ENCODE measurements around the gene PPP1R8. TPM values are rescaled to one million over a fixed set of nuclear protein-coding genes. Genes with fewer than 3 reads are reported as not detected.
"Not testable (repeated sequence)": the region's sequence is repeated elsewhere in the genome, so short reads cannot be mapped to it uniquely, and the experiment has no call there.

PPP1R8 gene
- total and polyA plus RNA-seq, 2 experiments from 2014 or later = 9.3 to 42.8 TPM

- no peak overlapping the region for H3K4me3 ChIP-seq
- TF ChIP-seq EZH2 (IDR thresholded peaks at IDR 0.05; ENCODE audit: borderline replicate concordance) = no peak
- TF ChIP-seq CTCF (IDR thresholded peaks at IDR 0.05; ENCODE audit: poor library complexity) = no peak
- TF ChIP-seq EZH2phosphoT487 (IDR thresholded peaks at IDR 0.05; ENCODE audit: low read depth, severe bottlenecking, unreplicated experiment) = no peak
- H3K4me1 ChIP-seq (ENCODE audit: insufficient read depth) = no peaks in the 10 kb centered on the region
- no peaks in the 10 kb centered on the region for H3K36me3 ChIP-seq (replicated peaks; ENCODE audit: insufficient read depth, low read depth)
- no peaks in the 10 kb centered on the region for H4K20me1 ChIP-seq (ENCODE audit: insufficient read depth, poor library complexity, severe bottlenecking)
- no peak for DNase-seq (ENCODE audit: low spot score)
- no peak overlapping the region for H2AFZ ChIP-seq
- no peaks in the 10 kb centered on the region for H3K9me2 ChIP-seq (replicated peaks; ENCODE audit: insufficient read depth)
- H3K27me3 ChIP-seq = no peaks in the 10 kb centered on the region
- no peak overlapping the region for H3K27ac ChIP-seq
- no peaks in the 10 kb centered on the region for H3K79me2 ChIP-seq
- no peaks in the 10 kb centered on the region for H3K9me3 ChIP-seq (ENCODE audit: low read depth)
- 84% methylated on average over 12 of the region's 12 CpGs for WGBS (ENCODE audit: low lambda C conversion rate, missing lambda C conversion rate)
- H3K4me2 ChIP-seq = no peak overlapping the region
Measured at GRCh38 chr1:27856561-27857343, 26.2 kb downstream of the PPP1R8 start.

GRCh38 chr1:27857552-27857951, 27.0 kb downstream of the PPP1R8 start:
- not testable (repeated sequence) for H3K27me3 ChIP-seq; H3K27ac ChIP-seq; H3K36me3 ChIP-seq (replicated peaks; ENCODE audit: insufficient read depth, low read depth); H3K4me3 ChIP-seq; H3K9me2 ChIP-seq (replicated peaks; ENCODE audit: insufficient read depth); DNase-seq (ENCODE audit: low spot score); H3K9me3 ChIP-seq (ENCODE audit: low read depth); H2AFZ ChIP-seq; H4K20me1 ChIP-seq (ENCODE audit: insufficient read depth, poor library complexity, severe bottlenecking); H3K79me2 ChIP-seq; H3K4me1 ChIP-seq (ENCODE audit: insufficient read depth); H3K4me2 ChIP-seq
- WGBS (ENCODE audit: low lambda C conversion rate, missing lambda C conversion rate) = 90% methylated on average over 11 of the region's 11 CpGs

GRCh38 chr1:27858072-27858948, 27.7 kb downstream of the PPP1R8 start:
- no peaks in the 10 kb centered on the region for H3K4me1 ChIP-seq (ENCODE audit: insufficient read depth)
- no peaks in the 10 kb centered on the region for H3K79me2 ChIP-seq
- no peak overlapping the region for H3K4me3 ChIP-seq
- H4K20me1 ChIP-seq (ENCODE audit: insufficient read depth, poor library complexity, severe bottlenecking) = no peaks in the 10 kb centered on the region
- no peak for TF ChIP-seq EZH2phosphoT487 (IDR thresholded peaks at IDR 0.05; ENCODE audit: low read depth, severe bottlenecking, unreplicated experiment)
- TF ChIP-seq CTCF (IDR thresholded peaks at IDR 0.05; ENCODE audit: poor library complexity) = peak; percentile 84
- H3K9me2 ChIP-seq (replicated peaks; ENCODE audit: insufficient read depth) = no peaks in the 10 kb centered on the region
- no peak overlapping the region for H3K27ac ChIP-seq
- H2AFZ ChIP-seq = no peak overlapping the region
- no peaks in the 10 kb centered on the region for H3K36me3 ChIP-seq (replicated peaks; ENCODE audit: insufficient read depth, low read depth)
- H3K27me3 ChIP-seq = no peaks in the 10 kb centered on the region
- DNase-seq (ENCODE audit: low spot score) = peak; percentile 86
- 50% methylated on average over 9 of the region's 10 CpGs for WGBS (ENCODE audit: low lambda C conversion rate, missing lambda C conversion rate)
- H3K9me3 ChIP-seq (ENCODE audit: low read depth) = no peaks in the 10 kb centered on the region
- peak overlapping the region; percentile 48 for H3K4me2 ChIP-seq

GRCh38 chr1:27858949-27859576, 28.5 kb downstream of the PPP1R8 start:
- WGBS (ENCODE audit: low lambda C conversion rate, missing lambda C conversion rate) = 88% methylated on average over 14 of the region's 14 CpGs
- no peaks in the 10 kb centered on the region for H3K4me1 ChIP-seq (ENCODE audit: insufficient read depth)
- H2AFZ ChIP-seq = no peak overlapping the region
- H3K27ac ChIP-seq = no peak overlapping the region
- H3K4me3 ChIP-seq = no peak overlapping the region
- no peaks in the 10 kb centered on the region for H3K79me2 ChIP-seq
- no peaks in the 10 kb centered on the region for H4K20me1 ChIP-seq (ENCODE audit: insufficient read depth, poor library complexity, severe bottlenecking)
- no peak for TF ChIP-seq EZH2 (IDR thresholded peaks at IDR 0.05; ENCODE audit: borderline replicate concordance)
- no peak for TF ChIP-seq EZH2phosphoT487 (IDR thresholded peaks at IDR 0.05; ENCODE audit: low read depth, severe bottlenecking, unreplicated experiment)
- no peak for TF ChIP-seq CTCF (IDR thresholded peaks at IDR 0.05; ENCODE audit: poor library complexity)
- no peak overlapping the region for H3K4me2 ChIP-seq
- H3K9me2 ChIP-seq (replicated peaks; ENCODE audit: insufficient read depth) = no peaks in the 10 kb centered on the region
- H3K9me3 ChIP-seq (ENCODE audit: low read depth) = no peaks in the 10 kb centered on the region
- no peak for DNase-seq (ENCODE audit: low spot score)
- no peaks in the 10 kb centered on the region for H3K36me3 ChIP-seq (replicated peaks; ENCODE audit: insufficient read depth, low read depth)
- no peaks in the 10 kb centered on the region for H3K27me3 ChIP-seq

Data from hepatocyte (in vitro differentiated cells).